ENCODE data around the gene NMT2. TPM values are rescaled to one million over a fixed set of nuclear protein-coding genes. Genes with fewer than 3 reads are reported as not detected.
"Not testable (repeated sequence)": the region's sequence is repeated elsewhere in the genome, so short reads cannot be mapped to it uniquely, and the experiment has no call there.

NMT2 gene
- 41.2 and 46.1 TPM in 2 replicates for total RNA-seq

DNA sequence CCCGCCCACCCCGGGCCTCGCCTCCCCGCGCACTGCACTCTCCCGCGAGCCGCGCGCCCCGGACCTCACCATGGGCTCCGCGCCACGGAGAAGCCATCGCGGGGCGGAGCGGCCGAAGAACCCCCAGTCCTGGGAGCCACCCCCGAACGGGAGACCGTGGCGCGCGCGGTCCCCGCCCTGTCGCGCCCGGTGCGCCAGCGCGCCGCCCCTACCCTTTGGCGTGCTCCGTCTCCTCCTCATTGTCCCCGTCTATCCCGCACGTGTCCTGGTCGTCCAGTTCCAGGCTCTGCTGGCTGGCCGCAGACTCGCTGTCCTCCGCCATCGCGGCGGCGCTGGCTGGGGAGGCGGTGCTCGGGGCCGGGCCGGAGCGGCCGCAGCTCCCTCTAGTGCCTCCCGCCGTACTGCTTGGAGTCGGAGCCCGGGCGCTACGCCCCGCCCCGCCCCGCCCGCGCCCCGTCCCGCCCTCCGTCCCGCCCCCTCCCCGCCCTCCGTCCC is at the start of gene NMT2:
NMT2 (minus strand) TSS at position 403 of the 495 bp plus-strand sequence; CDS start at position 322, 81 bp downstream.
- DNase-seq (ENCODE audit: low read depth in 2 of 2): peak in 1 of 2 donors; percentile 59

GRCh38 chr10:15216700-15217099 is 48.2 kb upstream of the NMT2 start:
- peak in 1 of 2 donors; percentile 51 for DNase-seq (ENCODE audit: low read depth in 2 of 2)

- no peak for DNase-seq (ENCODE audit: low read depth in 2 of 2)
Observed at GRCh38 chr10:15214237-15214636, 45.7 kb upstream of the NMT2 start.

GRCh38 chr10:15213461-15213861 is 45.0 kb upstream of the NMT2 start:
- no peak for DNase-seq (ENCODE audit: low read depth in 2 of 2)

- peak in 1 of 2 donors; percentile 35 for DNase-seq (ENCODE audit: low read depth in 2 of 2)
Observed at GRCh38 chr10:15211464-15211979, 43.0 kb upstream of the NMT2 start.

- DNase-seq (ENCODE audit: low read depth in 2 of 2): no peak
Observed at GRCh38 chr10:15210521-15210920, 42.0 kb upstream of the NMT2 start.

- DNase-seq (ENCODE audit: low read depth in 2 of 2): peak; percentile 73 to 86
Observed at GRCh38 chr10:15209827-15210509, 41.5 kb upstream of the NMT2 start.

- DNase-seq (ENCODE audit: low read depth in 2 of 2): no peak
Observed at GRCh38 chr10:15208221-15208620, 39.7 kb upstream of the NMT2 start.

DNA sequence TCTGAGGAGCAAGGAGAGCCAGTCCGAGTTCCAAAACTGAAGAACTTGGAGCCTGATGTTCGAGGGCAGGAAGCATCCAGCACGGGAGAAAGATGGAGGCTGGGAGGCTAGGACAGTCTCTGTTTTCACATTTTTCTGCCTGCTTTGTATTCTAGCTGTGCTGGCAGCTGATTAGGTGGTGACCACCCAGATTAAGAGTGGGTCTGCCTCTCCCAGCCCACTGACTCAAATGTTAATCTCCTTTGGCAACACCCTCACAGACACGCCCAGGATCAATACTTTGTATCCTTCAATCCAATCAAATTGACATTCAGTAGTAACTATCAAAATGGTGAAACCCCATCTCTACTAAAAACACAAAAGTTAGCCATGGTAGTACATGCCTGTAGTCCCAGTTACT is 38.9 kb upstream of the NMT2 start:
- not testable (repeated sequence) for DNase-seq (ENCODE audit: low read depth in 2 of 2)

DNA sequence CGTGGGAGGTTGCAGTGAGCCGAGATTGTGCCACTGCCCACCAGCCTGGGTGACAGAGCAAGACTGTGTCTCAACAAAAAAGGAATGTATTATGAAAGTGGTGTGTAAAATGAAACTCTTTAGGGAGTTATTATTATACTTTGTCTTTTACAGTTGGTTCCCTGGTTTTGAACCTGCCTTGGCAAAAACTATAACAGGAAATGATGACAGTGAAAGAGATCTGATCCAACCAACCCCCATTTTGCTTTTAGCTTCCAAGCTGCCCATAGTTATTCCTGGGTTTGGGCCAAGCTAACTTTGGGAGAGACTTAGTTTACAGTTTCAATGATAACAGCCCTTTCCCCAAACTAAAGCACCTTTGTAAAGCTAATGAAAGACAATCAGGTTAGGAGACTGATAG is 34.1 kb upstream of the NMT2 start:
- DNase-seq (ENCODE audit: low read depth in 2 of 2): peak; percentile 27 to 38

DNA sequence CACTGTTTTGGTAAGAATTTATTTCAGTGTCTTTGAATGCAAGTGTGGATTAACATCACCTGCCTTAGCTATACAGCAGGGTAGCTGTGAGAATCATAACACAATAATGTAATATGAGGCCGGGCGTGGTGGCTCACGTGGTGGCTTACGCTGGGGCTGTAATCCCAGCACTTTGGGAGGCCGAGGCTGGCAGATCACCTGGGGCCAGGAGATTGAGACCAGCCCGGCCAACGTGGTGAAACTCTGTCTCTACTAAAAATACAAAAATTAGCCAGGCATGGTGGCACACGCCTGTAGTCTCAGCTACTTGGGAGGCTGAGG is 33.8 kb upstream of the NMT2 start:
- DNase-seq (ENCODE audit: low read depth in 2 of 2): not testable (repeated sequence)

DNA sequence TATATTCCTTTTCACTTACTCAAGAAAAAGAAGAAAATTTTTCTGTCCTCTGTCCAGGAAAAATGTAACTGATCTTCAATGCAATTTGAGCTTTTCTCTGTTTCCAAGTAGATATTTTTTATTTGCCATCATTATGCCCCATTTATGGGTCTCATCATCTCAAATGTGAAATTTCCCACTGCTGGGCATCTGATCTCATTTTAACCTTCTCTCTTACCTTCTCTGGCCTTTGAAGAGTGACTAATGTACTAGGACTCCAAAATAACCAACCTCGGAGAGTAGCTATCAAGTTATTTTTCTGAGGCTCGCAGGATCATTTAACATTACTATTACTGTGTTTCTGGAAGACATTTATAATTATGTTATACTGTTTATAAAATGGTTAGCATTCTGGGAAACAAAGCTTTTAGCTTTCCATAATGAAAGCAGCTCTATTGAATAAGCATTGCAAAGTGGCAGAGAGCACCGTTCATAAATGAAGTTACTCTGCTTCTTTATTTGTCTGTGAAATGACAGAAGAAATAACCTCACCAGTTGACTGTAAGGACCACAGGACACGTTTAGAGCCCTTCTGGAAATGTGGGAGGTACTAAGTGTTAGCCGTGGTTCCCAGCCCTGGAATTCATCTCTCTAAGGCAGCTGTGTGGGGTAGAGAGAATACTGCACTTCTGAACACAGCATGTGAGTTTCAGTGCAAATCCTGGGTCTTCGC is 33.3 kb upstream of the NMT2 start:
- DNase-seq (ENCODE audit: low read depth in 2 of 2): peak in 1 of 2 donors; percentile 61

DNA sequence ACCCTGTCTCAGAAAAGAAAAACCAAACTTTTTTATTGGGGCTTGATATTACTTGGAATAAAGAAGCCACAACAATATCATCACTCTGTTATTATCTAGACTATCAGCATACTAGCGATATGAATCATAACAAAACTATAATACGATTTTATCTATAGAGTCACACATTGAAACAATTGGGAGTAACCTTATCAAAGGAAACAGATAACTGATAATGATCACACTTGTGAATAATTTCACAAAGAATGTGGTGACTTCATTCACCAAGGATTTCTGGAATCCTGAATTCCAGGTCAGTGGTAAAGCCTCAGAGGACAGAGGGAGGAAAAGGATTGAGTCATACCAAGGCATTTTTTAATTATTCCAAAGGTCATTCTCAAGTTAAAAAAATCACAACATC is 32.1 kb upstream of the NMT2 start:
- peak; percentile 75 to 94 for DNase-seq (ENCODE audit: low read depth in 2 of 2)

DNA sequence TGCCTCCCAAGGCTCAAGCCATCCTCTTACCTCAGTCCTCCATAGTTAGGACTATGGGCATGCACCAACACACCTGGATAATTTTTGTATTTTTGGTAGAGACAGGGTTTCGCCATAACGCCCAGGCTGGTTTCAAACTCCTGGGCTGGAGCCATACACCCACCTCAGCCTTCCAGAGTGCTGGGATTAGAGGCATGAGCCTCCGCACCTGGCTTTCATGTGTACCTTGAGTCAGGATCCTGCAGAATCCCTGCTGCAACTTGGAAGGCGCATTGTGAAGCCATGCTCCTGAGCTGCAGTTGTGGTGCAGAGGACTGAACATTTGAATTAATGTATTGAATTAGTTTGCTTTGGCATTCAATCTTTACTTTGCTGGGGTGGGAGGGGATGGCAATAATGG is 29.4 kb upstream of the NMT2 start:
- no peak for DNase-seq (ENCODE audit: low read depth in 2 of 2)

- peak; percentile 39 to 84 for DNase-seq (ENCODE audit: low read depth in 2 of 2)
Observed at GRCh38 chr10:15197276-15197675, 28.8 kb upstream of the NMT2 start.

GRCh38 chr10:15196021-15196834 is 27.7 kb upstream of the NMT2 start:
- peak; percentile 60 to 76 for DNase-seq (ENCODE audit: low read depth in 2 of 2)

DNA sequence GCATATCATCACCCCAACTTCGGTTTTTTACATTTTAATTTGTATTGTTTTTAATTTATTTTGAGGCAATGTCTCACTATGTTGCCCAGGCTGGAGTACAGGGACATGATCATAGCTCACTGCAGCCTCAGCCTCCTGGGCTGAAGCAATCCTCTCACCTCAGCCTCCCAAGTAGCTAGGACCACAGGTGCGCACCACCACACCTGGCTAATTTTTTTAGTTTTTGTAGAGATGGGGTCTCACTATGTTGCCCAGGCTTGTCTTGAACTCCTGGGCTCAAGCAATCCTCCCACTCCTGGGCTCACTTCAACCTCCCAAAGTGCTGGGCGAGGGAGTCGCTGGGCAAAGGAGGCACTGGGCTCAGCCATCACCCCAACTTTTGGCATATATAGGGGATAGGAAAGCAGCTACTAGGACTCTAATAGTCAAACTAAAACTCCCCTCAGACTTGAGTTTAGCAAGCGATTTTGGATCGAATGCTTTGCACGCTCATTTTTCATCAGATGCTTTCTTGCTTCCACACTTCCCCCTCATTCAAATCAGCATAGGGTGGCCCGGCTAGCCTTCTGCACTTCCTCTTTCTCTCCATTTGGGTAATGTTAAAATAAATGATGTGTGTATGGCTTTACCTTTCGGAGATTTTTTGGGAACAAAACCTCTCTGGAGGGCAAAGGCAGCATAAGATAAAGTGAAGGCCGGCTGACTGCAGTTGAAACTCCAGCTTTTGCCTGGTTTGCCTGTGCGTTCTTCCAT is 20.8 kb upstream of the NMT2 start:
- no peak for DNase-seq (ENCODE audit: low read depth in 2 of 2)

DNA sequence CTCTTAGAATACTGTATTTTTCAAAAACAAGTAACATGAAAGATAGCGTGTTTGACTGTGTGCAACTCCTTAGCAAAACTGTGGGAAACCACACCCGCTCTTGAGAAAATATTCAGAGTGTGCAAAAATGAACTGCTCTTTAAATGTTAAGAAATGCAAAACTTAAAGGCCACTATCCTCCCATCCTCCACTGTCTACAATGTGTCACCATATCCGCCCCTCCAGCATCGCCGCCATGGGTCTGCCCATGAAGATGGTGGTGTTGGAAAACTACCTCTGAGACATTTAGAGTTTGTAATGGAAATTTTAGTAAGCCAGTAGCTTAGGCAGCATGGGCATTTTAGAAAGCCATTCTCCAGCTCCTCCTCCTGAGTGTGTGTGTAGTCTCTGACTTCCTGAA is 20.1 kb upstream of the NMT2 start:
- no peak for DNase-seq (ENCODE audit: low read depth in 2 of 2)

DNA sequence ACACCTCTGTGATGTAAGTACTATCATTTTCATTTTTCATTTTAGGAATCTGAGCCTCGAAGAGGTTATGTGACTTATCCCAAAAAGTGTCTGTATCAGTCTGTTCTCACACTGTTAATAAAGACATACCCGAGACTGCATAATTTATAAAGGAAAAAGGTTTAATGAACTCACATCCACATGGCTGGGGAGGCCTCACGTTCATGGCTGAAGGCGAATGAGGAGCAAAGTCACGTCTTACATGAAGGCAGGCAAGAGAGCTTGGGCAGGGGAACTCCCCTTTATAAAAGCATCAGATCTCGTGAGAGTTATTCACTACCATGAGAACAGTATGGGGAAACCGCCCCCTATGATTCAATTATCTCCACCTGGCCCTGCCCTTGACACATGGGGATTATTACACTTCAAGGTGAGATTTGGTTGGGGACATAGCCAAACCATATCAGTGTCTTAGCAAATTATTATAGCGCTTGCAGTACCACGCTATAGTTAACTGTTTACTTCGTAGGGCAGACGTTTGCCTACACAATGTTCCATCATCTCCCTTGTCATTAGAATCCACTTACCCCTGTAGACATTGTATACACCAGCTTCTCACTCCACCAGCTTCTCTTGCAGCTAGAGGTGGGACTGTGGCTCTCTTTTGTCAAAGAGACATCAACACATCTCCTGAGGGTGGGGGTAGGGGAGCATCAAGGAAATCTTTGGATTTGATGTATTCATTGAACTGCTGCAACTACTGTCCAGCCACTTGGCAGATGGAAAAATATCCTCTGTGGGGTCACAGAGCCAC is 15.4 kb upstream of the NMT2 start:
- no peak for DNase-seq (ENCODE audit: low read depth in 2 of 2)

DNA sequence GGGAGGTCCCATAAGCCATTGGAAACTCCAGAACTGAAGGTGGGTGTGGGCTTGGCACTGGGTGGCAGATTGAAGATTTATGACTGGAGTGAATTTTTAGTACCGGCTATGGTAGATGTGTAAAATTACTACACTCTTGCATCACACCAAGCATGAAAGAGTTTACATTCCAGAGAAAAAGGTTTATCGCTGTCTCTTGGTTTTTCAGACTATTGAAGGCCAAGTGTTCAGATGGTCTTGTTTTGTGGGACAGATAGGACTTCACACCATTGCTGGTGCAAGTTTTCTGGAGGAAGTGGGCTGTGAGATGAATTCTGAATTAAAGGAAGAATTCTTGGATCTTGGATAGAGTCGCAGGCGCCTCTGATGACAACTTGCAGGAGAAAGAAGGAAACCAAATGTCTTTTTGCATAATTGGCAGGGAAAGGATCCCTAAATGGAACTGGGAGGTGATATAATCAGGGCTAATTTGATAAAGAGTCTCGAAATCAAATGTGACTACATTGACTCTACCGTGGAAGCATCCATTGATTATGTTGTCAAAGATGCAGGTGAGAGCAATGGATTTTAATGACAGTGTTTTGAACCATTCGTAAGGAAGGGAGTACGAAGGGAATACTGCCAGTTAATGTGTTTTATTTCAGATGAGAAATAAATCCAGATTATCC is 14.2 kb upstream of the NMT2 start:
- DNase-seq (ENCODE audit: low read depth in 2 of 2): no peak

All from dermis microvascular lymphatic vessel endothelial cell (primary cell).